RWPE2 (cell line): ENCODE data around the gene UTS2R.

Experiments
- ATAC-seq: fragments of 200-7000 bp; cut with Tn5 transposase; 3 replicates; pipeline ENCODE4 v1.9.1; 2021; ENCODE audit warnings: low read depth
- DNase-seq: peaks from one replicate; pipeline ENCODE4 v3.0.0-alpha.2; 2020; ENCODE audit warnings: low spot score
- H3K27ac ChIP-seq: fragments of 450-650 bp; 2 replicates; pipeline ENCODE4 v1.5.1; 2017; ENCODE audit warnings: mild to moderate bottlenecking; ENCODE audit not compliant: poor library complexity, severe bottlenecking
- H3K27me3 ChIP-seq: fragments of 250-450 bp; sonication (Bioruptor Pico); 2 replicates; pipeline ENCODE4 v1.5.1; 2021; ENCODE audit warnings: mild to moderate bottlenecking, moderate library complexity; ENCODE audit not compliant: insufficient read depth, poor library complexity, severe bottlenecking
- H3K36me3 ChIP-seq: fragments of 250-450 bp; sonication (Bioruptor Pico); 2 replicates; pipeline ENCODE4 v1.5.1; 2020; ENCODE audit warnings: low read depth, mild to moderate bottlenecking, moderate library complexity
- H3K4me1 ChIP-seq: fragments of 250-450 bp; sonication (Bioruptor Pico); 2 replicates; pipeline ENCODE4 v1.5.1; 2021; ENCODE audit warnings: mild to moderate bottlenecking, moderate library complexity; ENCODE audit not compliant: insufficient read depth, poor library complexity, severe bottlenecking
- H3K4me3 ChIP-seq: fragments of 250-450 bp; sonication (Bioruptor Pico); 2 replicates; pipeline ENCODE4 v1.5.1; 2021; ENCODE audit warnings: mild to moderate bottlenecking, moderate library complexity; ENCODE audit not compliant: severe bottlenecking
- H3K9me3 ChIP-seq: fragments of 250-450 bp; sonication (Bioruptor Pico); 2 replicates; pipeline ENCODE4 v1.5.1; 2021; ENCODE audit warnings: mild to moderate bottlenecking, moderate library complexity; ENCODE audit not compliant: severe bottlenecking
- CTCF ChIP-seq: fragments of 450-650 bp; IDR thresholded peaks from one replicate; pipeline ENCODE4 v1.5.1; 2017; ENCODE audit warnings: mild to moderate bottlenecking, moderate library complexity; ENCODE audit not compliant: poor library complexity, severe bottlenecking

The UTS2R gene

GRCh38 chr17:82348434-82348833 is 23.1 kb upstream of the UTS2R start:
- DNase-seq: no peak
- no peak for ATAC-seq
- Histone ChIP-seq H3K27ac (no peak overlapping the region), H3K36me3 (no peaks in the 10 kb centered on the region), H3K4me3 (no peak overlapping the region), H3K9me3 (no peaks in the 10 kb centered on the region), H3K27me3 (no peaks in the 10 kb centered on the region), H3K4me1 (no peaks in the 10 kb centered on the region)
- TF ChIP-seq CTCF: no peak

GRCh38 chr17:82348866-82349265 is 22.7 kb upstream of the UTS2R start:
- no peaks in the 10 kb centered on the region for H3K4me1 ChIP-seq
- no peaks in the 10 kb centered on the region for H3K27me3 ChIP-seq
- ATAC-seq (no peak), DNase-seq (no peak)
- H3K9me3 ChIP-seq: no peaks in the 10 kb centered on the region
- TF ChIP-seq CTCF: no peak
- H3K27ac ChIP-seq: no peak overlapping the region
- no peak overlapping the region for H3K4me3 ChIP-seq
- H3K36me3 ChIP-seq: no peaks in the 10 kb centered on the region

- Histone ChIP-seq H3K27me3 (no peaks in the 10 kb centered on the region), H3K36me3 (no peaks in the 10 kb centered on the region), H3K27ac (no peak overlapping the region), H3K4me3 (no peak overlapping the region), H3K9me3 (no peaks in the 10 kb centered on the region), H3K4me1 (no peaks in the 10 kb centered on the region)
- no peak for TF ChIP-seq CTCF
- no peak for DNase-seq
- ATAC-seq: no peak
Measured at GRCh38 chr17:82349287-82349701, 22.3 kb upstream of the UTS2R start.

GRCh38 chr17:82350182-82351030 is 21.2 kb upstream of the UTS2R start:
- ATAC-seq (no peak), DNase-seq (no peak)
- H3K27ac ChIP-seq: no peak overlapping the region

More at GRCh38 chr17:82350182-82351030, 21.2 kb upstream of the UTS2R start:
- H3K4me1 ChIP-seq: peaks cover 1% of the 10 kb centered on the region
- no peak for TF ChIP-seq CTCF
- no peaks in the 10 kb centered on the region for H3K36me3 ChIP-seq
- H3K9me3 ChIP-seq: no peaks in the 10 kb centered on the region
- H3K27me3 ChIP-seq: no peaks in the 10 kb centered on the region
- no peak overlapping the region for H3K4me3 ChIP-seq
